WERI-Rb-1 (cell line): ENCODE data around the gene NACC2.

Experiments used
- DNase-seq: peaks from one replicate; pipeline ENCODE4 v3.0.0-alpha.2; 2020
- H3K27ac ChIP-seq: fragments of 250-450 bp; sonication (Bioruptor Pico); 2 replicates; pipeline ENCODE4 v1.5.1; 2020; ENCODE audit warnings: mild to moderate bottlenecking, moderate library complexity
- H3K27me3 ChIP-seq: fragments of 250-450 bp; sonication (Bioruptor Pico); 2 replicates; pipeline ENCODE4 v1.5.1; 2021; ENCODE audit warnings: mild to moderate bottlenecking, low read depth, moderate library complexity; ENCODE audit not compliant: insufficient read depth, severe bottlenecking
- H3K36me3 ChIP-seq: fragments of 250-450 bp; sonication (Bioruptor Pico); 2 replicates; pipeline ENCODE4 v1.5.1; 2020; ENCODE audit warnings: mild to moderate bottlenecking, moderate library complexity
- H3K4me3 ChIP-seq: 2 replicates; pipeline ENCODE4 v1.5.1; 2011; ENCODE audit warnings: low read depth, mild to moderate bottlenecking, control low read depth, low read length
- H3K9me3 ChIP-seq: fragments of 250-450 bp; sonication (Bioruptor Pico); 2 replicates; pipeline ENCODE4 v1.5.1; 2021; ENCODE audit warnings: mild to moderate bottlenecking, moderate library complexity; ENCODE audit not compliant: severe bottlenecking
- CTCF ChIP-seq: IDR thresholded peaks from 2 replicates; pipeline ENCODE4 v1.5.1; 2011; ENCODE audit warnings: low read depth, mild to moderate bottlenecking, control low read depth, inconsistent platforms, low read length

Gene NACC2

GRCh38 chr9:136009516-136009915 is 85.6 kb downstream of the NACC2 start:
- no peaks in the 10 kb centered on the region for H3K27me3 ChIP-seq
- no peak overlapping the region for H3K4me3 ChIP-seq
- no peaks in the 10 kb centered on the region for H3K36me3 ChIP-seq
- no peak overlapping the region for H3K27ac ChIP-seq
- TF ChIP-seq CTCF: no peak
- no peak for DNase-seq
- no peaks in the 10 kb centered on the region for H3K9me3 ChIP-seq

GRCh38 chr9:136008693-136008997 is 86.4 kb downstream of the NACC2 start:
- H3K36me3 ChIP-seq: no peaks in the 10 kb centered on the region
- no peaks in the 10 kb centered on the region for H3K27me3 ChIP-seq
- no peaks in the 10 kb centered on the region for H3K9me3 ChIP-seq
- TF ChIP-seq CTCF: no peak
- no peak overlapping the region for H3K27ac ChIP-seq
- no peak for DNase-seq
- no peak overlapping the region for H3K4me3 ChIP-seq

- Histone ChIP-seq H3K4me3 (no peak overlapping the region), H3K27ac (no peak overlapping the region), H3K36me3 (no peaks in the 10 kb centered on the region), H3K9me3 (no peaks in the 10 kb centered on the region), H3K27me3 (no peaks in the 10 kb centered on the region)
- DNase-seq: no peak
- TF ChIP-seq CTCF: no peak
Measured at GRCh38 chr9:136007934-136008692, 87.0 kb downstream of the NACC2 start.

- Histone ChIP-seq H3K9me3 (no peaks in the 10 kb centered on the region), H3K27me3 (no peaks in the 10 kb centered on the region), H3K36me3 (no peaks in the 10 kb centered on the region), H3K27ac (no peak overlapping the region), H3K4me3 (no peak overlapping the region)
- no peak for DNase-seq
- TF ChIP-seq CTCF: no peak
Measured at GRCh38 chr9:136007276-136007933, 87.7 kb downstream of the NACC2 start.

- Histone ChIP-seq H3K4me3 (no peak overlapping the region), H3K27ac (no peak overlapping the region), H3K36me3 (no peaks in the 10 kb centered on the region), H3K27me3 (no peaks in the 10 kb centered on the region), H3K9me3 (no peaks in the 10 kb centered on the region)
- no peak for TF ChIP-seq CTCF
- DNase-seq: no peak
Measured at GRCh38 chr9:136006169-136006568, 88.9 kb downstream of the NACC2 start.
